ENCODE measurements around the gene DUSP14. TPM values are rescaled to one million over a fixed set of nuclear protein-coding genes. Genes with fewer than 3 reads are reported as not detected.

The DUSP14 gene
- total and polyA plus RNA-seq, 2 of the 13 experiments (the other 11 are each of a cell fraction or from before 2014, with no cell fraction given) = 33.5 to 39.8 TPM

GRCh38 chr17:37490638-37491614 is 1.2 kb downstream of the DUSP14 start (continued):
- TF ChIP-seq ZNF562 (CRISPR knock-in tag; IDR thresholded peaks at IDR 0.05; ENCODE audit: borderline replicate concordance) (no peak), ZNF274 (CRISPR knock-in tag; IDR thresholded peaks at IDR 0.05) (0 out of 2 replicates have a peak, but pooled peaks have one; percentile 58), MBNL3 (CRISPR knock-in tag; conservative IDR thresholded peaks at IDR 0.05) (no peak), ZNF687 (CRISPR knock-in tag; IDR thresholded peaks at IDR 0.05) (peak; percentile 79), HMG20A (CRISPR knock-in tag; IDR thresholded peaks at IDR 0.05; ENCODE audit: borderline replicate concordance) (no peak), MED13 (CRISPR knock-in tag; IDR thresholded peaks at IDR 0.05) (no peak), FOSL1 (CRISPR knock-in tag; IDR thresholded peaks at IDR 0.05; ENCODE audit: borderline replicate concordance) (0 out of 2 replicates have a peak, but pooled peaks have one; percentile 21), SAP130 (CRISPR knock-in tag; IDR thresholded peaks at IDR 0.05; ENCODE audit: low read depth) (peak; percentile 67), NFYB (CRISPR knock-in tag; IDR thresholded peaks at IDR 0.05) (no peak), ZBTB26 (CRISPR knock-in tag; IDR thresholded peaks at IDR 0.05; ENCODE audit: borderline replicate concordance) (no peak), ATF2 (CRISPR knock-in tag; IDR thresholded peaks at IDR 0.05) (no peak), ASH2L (IDR thresholded peaks at IDR 0.05; ENCODE audit: insufficient read length, low read depth, low read length) (no peak), ZFY (CRISPR knock-in tag; IDR thresholded peaks at IDR 0.05) (peak; percentile 41; the same call in 1 of the 2 replicates), SNAI1 (CRISPR knock-in tag; IDR thresholded peaks at IDR 0.05; ENCODE audit: borderline replicate concordance) (peak; percentile 41; the same call in 1 of the 2 replicates), ZNF629 (CRISPR knock-in tag; conservative IDR thresholded peaks at IDR 0.05) (peak; percentile 88), NPAS2 (CRISPR knock-in tag; IDR thresholded peaks at IDR 0.05; ENCODE audit: borderline replicate concordance) (no peak), RARG (CRISPR knock-in tag; IDR thresholded peaks at IDR 0.05; ENCODE audit: low read depth) (no peak), ZNF639 (CRISPR knock-in tag; conservative IDR thresholded peaks at IDR 0.05) (no peak), PHB2 (IDR thresholded peaks at IDR 0.05; ENCODE audit: partially characterized antibody) (no peak), ADNP (CRISPR knock-in tag; IDR thresholded peaks at IDR 0.05) (no peak), ZNF335 (CRISPR knock-in tag; IDR thresholded peaks at IDR 0.05) (peak; percentile 39; the same call in 1 of the 2 replicates)

All from HepG2 (cell line).